Activated naive CD4-positive, alpha-beta T cell treated with Interleukin-2 at 50 U/mL for 16 hours (primary cell): Measurements from ENCODE around the gene RRP12.
A peak's percentile ranks its signal among the peaks of the same experiment; 100 is the strongest.
"Not testable (repeated sequence)": the region's sequence is repeated elsewhere in the genome, so short reads cannot be mapped to it uniquely, and the experiment has no call there.

ENCODE experiments used
- DNase-seq: peaks from one replicate; pipeline ENCODE4 v3.0.0-alpha.2; 2020

RRP12 gene

DNA sequence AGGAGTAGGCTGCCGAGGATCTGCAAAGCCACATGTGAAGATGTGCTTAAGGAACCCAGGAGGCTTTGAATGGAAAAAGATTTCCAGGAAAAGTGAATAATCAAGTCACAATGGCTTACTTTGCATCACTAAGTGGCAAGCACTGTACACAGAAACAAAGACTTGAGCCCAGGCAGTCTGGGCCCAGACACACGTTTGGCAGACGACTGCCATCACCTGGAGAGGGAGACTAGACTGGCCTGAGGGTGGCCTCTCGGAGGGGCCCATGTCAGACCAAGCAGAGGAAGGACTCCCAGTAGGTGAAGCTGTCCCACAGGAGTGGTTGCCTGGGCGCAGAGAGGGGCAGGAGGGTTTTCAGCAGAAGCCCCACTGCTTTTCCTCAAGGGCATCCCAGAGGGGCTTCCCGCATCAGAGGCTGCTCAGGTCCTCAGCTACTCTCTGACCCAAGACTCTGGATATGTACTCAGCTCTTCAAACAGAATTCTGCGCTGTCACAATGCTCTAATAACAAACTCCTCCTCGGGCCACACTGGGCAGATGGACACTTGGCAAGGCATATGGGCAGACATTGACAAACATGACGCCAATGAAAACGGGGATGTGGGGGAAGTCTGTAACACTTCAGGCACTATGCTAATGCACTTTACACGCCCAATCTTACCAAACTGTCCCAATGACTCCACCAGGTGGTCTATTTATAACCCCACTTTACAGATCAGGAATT is 38.7 kb downstream of the RRP12 start:
- DNase-seq: no peak

GRCh38 chr10:97361537-97361901 is 39.6 kb downstream of the RRP12 start:
- DNase-seq: no peak

GRCh38 chr10:97360705-97361536 is 40.2 kb downstream of the RRP12 start:
- DNase-seq: no peak

DNA sequence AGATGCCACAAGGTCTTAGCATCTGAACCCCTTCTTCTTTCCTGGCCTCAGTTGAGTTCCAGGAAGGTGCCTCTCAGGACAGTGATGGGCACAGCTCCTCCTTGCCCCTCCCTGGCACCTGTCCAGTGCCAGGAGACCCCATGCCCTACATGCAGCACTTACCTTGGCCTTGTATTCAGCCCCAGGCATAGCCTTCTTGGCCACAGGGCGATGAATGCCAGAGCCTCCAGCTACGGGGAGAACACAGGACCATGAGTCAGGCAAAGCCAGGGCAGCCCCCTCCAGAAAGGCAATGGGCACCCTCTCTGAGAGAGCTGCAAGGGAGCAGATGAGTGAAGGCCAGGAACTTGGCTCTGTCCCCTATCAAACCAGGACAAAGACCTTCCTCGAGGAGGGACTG is 42.4 kb downstream of the RRP12 start:
- no peak for DNase-seq

DNA sequence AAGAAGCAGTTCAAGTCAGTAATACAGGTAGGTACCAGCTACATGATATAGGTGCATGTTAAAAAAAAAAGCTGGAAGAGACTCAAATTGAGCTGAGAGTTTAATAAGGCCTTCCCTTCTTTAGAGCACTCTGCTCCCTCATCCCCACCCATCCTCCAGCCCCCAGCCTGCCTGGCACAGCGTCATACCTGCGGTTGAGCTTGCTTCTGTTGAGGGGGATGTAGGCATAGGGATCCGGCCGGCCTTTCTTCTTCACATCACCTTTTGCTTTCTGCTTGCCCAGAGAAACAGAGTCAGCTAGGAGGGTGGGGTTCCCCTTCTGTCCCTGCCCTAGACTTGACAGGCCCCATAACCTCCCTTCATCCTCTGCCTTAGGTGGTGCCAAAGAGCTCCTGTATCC is 42.8 kb downstream of the RRP12 start:
- DNase-seq: no peak

DNA sequence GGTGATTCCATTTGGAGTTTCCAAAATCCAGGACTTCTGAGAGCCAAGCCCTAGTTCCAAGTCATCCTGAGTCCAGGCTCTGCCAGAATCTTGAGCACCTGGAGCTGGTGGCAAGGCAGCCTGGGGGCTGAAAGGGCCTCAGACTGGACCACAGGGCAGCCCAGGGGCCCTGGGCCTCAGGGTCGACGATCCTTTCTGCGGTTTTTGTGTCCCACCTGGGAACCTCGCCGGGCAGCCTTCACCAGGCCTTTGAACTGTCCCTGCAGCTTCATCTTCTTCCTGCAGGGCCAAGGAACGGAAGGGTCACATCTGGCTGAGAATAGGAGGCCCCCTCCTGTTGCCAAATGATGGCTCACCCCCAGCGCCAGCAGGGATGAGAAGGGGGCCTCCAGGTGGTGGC is 44.2 kb downstream of the RRP12 start:
- no peak for DNase-seq

DNA sequence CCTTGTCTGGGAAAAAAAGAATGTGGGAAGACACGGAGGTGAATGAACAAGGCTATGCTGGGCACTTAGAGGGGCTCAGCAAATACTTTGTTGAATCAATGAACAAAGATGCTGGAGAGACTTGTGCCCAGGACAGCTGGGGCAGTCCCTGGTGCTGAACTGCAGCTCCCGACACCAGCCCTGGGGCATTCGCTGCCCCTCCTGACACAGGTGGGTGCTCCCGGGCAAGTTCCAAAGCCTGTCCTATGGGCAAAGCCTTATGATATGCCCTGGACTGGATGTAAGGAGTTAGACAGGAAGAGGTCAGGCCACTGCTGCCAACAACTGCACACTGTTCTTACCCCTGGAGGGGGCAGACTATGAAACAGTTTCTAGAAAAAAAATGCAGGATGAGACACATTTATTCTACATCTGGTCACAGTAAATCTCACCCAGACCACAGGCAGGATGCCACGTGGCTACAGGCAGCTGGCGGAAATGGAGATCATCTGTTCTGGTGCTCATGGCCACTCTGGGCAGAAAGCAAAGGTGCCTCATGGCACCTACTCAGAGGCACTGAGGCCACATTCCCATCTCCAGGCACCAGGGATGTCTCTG is 44.7 kb downstream of the RRP12 start:
- DNase-seq: no peak

GRCh38 chr10:97355571-97355975 is 45.6 kb downstream of the RRP12 start:
- no peak for DNase-seq

DNA sequence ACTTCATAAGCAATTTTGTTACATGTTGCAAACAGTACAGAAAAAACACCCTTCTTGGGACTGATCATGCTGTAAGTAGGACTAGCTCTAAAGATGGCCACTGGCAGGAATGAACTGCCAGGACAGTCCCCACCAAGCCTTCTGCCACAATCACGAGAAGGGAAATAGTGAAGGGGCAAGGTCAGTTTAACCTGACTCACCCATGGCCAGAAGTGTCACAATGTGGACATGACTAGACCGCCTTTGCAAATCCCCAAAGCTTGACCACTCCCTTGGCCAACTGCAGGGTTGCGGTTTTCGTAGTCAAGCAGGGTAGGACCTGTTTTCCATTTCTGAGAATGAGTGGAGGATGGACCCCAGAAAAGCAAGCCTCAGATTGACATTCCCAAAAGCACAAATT is 47.2 kb downstream of the RRP12 start:
- DNase-seq: no peak

DNA sequence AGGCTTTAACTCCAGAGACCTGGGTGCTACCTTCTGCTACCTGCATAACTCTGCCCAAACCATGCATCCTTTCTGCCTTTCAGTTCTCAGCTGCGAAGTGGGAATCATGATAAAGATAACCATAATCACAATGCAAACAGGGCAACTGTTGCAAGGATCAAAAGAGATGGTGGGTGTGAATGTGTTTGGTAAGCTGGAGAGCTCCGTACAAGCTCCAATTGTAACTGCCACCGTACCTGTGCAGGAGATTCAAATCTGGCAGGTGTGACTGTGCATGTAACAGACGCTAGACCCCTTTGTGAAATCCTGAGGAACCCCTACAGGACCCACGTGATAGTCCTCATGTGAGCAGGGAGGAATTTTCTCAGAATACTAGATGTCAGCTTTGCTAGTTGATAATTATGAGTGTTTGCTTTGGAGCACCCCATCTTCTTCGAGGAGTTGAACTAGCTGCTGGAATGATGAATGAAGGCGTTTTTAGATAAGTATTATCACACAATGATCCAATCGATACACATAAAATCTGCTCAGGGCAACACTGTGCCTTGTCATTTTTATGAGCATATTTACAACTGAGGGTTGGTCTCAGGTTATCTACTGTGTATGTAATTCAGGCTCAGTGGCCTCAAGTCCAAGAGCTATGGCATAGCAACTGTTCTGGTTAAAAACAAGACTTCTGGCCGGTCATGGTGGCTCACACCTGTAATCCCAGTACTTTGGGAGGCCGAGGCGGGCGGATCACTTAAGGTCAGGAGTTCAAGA is 51.2 kb downstream of the RRP12 start:
- no peak for DNase-seq

- DNase-seq: no peak
These were observed 53.8 kb downstream of the RRP12 start for GRCh38 chr10:97347317-97347716.

- not testable (repeated sequence) for DNase-seq
These were observed 57.5 kb downstream of the RRP12 start for GRCh38 chr10:97343664-97344063.

DNA sequence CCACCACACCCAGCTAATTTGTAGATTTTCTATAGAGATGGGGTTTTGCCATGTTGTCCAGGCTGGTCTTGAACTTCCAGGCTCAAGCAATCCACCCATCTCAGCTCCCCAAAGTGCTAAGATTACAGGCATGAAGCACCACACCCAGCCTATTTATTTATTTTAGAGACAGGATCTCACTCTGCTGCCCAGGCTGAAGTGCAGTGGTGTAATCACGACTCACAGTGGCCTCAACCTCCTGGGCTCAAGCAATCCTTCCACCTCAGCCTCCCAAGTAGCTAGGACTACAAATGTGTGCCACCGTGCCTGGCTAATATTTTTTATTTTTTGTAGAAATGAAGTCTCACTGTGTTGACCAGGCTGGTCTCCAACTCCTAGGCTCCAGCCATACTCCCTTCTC is 59.7 kb downstream of the RRP12 start:
- DNase-seq: no peak

DNA sequence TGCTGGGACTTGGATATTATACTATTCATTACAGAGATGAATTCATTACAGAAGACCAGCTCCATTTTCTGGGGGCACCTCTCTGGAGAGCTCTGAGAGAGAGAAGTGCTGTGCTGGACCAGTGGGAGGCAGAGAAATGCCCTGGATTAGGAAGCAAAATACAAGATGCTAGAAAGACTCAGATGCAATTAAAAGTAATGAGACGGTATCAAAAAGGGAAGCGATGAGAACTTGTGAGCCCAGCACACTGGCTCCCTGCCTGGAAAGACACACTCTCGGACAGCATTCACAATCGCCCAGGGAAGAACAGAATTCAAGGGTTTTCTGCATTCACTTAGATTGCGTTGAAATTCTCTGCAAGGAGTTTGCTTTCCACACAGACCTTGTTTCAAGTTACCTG is 63.1 kb downstream of the RRP12 start:
- DNase-seq: no peak

- no peak for DNase-seq
These were observed 64.0 kb downstream of the RRP12 start for GRCh38 chr10:97336942-97337831.

DNA sequence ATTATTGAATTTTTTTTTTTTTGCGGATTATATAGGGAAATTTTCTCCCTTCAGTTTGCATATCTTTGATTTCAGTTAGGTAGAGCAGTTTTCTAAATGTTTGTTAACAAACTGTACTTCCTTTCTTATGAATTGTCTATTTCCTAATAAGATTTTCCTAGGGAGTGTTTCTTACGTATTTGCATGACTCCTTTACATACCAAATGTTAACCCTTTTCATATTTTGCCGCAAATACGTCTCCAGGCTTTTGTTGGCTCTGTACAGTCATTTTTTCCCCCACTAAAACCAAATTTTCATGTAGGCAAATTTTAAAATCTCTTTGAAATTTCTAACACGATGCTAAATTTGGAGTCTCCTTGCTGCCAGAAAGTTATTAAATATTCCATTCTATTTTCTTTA is 64.7 kb downstream of the RRP12 start:
- DNase-seq: no peak

DNA sequence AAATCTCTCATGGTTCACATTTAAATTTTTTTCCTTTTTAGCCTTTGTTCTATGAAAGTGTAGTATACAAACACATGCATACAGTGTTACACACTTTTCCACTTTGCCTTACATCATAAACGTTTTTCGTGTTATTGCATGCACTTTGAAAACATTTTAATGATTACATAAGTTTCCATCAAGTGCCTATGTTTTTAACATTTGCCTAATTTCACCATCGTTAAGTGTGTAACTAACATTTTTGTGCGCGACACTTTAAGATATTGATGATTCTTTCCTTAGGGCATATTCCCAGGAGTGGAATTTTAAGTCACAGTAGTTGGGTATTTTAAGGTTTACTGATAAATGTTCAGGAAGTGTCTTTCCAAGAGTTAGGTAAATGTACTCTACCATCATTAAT is 65.1 kb downstream of the RRP12 start:
- no peak for DNase-seq

DNA sequence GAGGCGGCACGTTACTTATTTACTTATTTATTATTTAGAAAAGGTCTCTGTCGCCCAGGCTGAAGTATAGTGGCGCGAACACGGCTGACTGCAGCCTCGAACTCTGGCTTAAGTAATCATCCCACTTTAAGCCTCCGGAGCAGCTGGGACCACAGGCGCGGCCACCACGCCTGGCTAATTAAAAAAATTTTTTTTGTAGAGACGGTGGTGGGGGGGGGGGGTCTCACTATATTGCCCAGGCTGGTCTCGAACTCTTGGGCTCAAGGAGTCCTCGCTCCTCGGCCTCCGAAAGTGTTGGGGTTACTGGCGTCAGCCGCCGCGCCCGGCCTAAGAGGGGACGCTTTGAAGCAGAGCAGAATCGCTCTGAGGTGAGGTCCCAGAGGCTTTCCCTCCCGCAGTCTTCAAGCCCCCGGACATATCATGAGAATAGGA is 65.9 kb downstream of the RRP12 start:
- DNase-seq: no peak

GRCh38 chr10:97334370-97335175 is 66.6 kb downstream of the RRP12 start, which contains the start of gene FRAT2:
TSS of gene FRAT2 (minus strand) at chr10:97334729. CDS start at chr10:97334572, 157 bp downstream.
- DNase-seq: peak; percentile 88

DNA sequence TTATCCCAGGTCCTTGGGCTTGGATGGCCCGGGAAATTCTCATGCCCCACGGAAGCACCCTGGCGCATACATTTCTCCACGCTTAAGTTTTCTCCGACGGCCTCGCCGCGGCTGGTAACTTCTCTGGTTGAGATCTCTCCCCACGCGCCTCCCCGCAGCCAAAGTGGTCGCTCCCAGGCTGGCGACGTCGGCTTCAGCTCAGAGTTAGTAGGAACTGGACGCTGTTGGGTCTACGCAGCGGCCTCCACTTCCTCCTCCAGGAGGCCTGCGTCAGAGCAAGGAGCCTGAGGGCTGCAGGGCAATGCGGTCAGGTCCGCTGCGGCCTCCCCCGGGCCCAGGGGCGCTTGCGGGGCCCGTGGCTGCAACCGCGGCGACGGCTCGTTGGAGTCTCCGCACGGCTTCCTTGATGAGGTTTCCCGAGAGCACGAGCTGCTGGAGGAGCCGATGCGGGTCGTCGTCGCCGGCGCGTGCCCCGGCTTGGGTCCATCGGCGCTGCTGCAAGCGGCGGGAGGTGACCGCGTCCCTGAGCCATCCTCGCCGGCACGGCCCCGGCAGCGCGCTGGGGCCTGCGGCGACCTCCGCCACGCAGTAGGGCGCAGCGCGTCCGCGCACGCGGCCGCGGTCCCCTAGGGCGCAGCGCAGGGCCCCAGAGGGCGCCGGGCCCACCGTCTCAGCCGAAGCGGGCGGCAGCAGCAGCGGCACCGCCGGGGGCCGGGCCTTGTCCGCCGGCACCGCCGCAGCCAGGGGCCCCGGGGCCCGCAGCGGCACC is 67.4 kb downstream of the RRP12 start:
- DNase-seq: peak; percentile 36

DNA sequence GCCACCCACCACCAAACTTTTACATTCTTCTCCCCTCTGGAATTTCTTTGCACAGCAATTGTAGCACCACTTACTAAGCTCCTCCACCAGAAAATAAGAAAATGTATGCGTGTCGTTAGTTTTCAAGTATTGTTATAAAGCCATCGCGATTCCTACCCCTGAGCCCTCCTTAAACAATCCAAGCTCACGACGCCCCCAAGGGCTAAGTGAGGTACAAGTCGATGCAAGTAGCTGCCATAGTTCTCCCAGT is 67.9 kb downstream of the RRP12 start:
- DNase-seq: no peak
